ENCODE results near the gene BBX.

GRCh38 chr3:107704477-107704876, 181.7 kb downstream of the BBX start:
- no peak for TF ChIP-seq CTCF (IDR thresholded peaks at IDR 0.05)
- no peak for TF ChIP-seq POLR2AphosphoS5 (IDR thresholded peaks at IDR 0.05; ENCODE audit: insufficient read depth in 1 of 2, low read depth in 1 of 2)
- TF ChIP-seq POLR2A (IDR thresholded peaks at IDR 0.05): no peak

Measured in vagina (tissue), 2 donors.